Measurements from ENCODE around the gene PUS7L. TPM values are rescaled to one million over a fixed set of nuclear protein-coding genes. Genes with fewer than 3 reads are reported as not detected.

The PUS7L gene, protein sequence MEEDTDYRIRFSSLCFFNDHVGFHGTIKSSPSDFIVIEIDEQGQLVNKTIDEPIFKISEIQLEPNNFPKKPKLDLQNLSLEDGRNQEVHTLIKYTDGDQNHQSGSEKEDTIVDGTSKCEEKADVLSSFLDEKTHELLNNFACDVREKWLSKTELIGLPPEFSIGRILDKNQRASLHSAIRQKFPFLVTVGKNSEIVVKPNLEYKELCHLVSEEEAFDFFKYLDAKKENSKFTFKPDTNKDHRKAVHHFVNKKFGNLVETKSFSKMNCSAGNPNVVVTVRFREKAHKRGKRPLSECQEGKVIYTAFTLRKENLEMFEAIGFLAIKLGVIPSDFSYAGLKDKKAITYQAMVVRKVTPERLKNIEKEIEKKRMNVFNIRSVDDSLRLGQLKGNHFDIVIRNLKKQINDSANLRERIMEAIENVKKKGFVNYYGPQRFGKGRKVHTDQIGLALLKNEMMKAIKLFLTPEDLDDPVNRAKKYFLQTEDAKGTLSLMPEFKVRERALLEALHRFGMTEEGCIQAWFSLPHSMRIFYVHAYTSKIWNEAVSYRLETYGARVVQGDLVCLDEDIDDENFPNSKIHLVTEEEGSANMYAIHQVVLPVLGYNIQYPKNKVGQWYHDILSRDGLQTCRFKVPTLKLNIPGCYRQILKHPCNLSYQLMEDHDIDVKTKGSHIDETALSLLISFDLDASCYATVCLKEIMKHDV
- 11.3 and 17.7 TPM in 2 replicates for total RNA-seq (ENCODE audit: low replicate concordance)

DNA sequence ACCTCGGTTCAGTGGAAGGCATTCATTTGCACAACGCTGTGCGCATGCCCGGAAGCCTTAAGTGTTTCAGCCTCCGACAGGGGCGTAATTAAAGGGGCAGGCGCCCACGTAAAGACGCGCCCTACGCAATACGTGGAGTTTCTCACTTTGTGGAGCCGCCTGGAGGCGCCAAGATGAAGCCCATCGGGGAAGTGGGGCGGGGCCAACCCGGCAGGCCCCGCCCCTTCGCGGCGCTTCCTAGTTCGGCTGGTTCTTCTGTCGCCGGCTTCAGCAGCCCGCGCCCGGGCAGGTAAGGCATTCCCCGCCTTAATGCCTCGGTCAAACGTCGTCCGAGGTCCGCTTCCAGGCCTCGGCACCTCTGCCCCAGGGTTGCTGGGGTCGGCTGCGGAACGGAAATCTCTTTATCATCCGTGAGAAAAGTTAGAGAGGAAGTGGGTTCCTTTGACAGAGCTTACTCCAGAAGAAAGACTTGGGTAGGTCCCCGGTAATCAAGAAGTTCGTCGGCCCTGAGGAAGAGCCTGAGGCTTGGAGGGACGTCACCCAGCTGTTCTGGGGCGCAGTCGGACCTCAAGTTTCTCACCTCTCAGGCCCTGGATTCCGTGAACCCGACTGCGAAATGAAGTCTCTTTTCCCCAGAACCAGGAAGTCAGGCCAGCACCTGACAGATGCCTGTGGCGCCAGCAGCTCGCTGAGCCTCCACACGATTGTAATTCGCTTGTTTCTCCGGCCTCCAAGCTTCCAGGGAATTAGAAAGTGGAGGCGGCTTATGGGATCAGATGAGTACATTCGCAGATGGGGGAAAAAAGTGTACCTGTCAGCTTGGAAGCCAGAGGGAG, at the start of gene PUS7L, which contains the start of gene IRAK4:
Gene PUS7L (minus strand): TSS at position 63 of the 836 bp plus-strand sequence. CDS start 3,545 bp downstream, outside the sequence.
Gene IRAK4 (plus strand): TSS at position 224 of the 836 bp plus-strand sequence. CDS start 9,161 bp downstream, outside the sequence.

DNA sequence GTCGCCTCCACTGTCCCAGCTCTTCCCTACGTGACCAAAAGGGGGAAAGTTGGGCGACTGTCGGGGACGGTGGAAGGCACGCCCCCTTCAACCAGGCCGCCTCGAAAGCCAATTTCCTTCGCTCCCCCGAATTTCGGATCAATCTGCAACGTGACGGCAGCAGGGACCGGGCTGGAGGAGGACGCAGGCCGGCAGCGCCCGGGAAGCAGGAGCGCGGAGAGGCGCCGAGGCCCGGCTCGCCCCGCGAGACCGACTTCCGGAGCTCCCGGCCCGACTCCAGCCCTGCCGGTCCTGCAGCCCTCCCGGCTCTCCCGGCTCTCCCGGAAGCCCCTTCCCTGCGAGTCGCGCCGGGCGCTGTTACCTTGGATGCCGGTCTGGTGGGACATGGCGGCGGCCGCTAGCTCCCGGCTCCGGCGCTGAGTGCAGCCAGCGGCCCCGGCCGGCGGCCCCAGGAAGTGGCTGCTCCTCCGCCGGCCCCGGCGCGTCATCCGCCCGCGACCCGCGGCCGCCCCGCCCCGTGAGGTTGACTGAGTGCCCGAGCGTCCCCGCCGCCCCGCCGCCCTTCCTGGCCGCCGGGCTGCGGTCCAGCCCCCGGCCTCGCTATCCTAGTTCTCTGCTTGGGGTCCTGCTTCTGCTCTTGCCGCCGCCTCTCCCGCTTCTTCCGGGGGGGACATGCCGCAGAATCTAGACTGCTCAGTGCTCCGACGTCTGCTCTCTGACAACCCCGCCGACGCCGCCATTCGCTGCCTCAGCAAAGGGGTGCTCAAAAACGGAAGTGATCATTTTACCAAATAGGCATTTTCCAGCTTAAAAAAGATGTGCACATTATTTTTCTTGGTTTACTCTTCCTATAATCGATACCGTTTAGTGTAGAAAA, 47.5 kb upstream of the PUS7L start, which contains the start of gene TWF1:
Gene TWF1 (minus strand): TSS at position 458 of the 877 bp plus-strand sequence. CDS start 72 bp downstream, at position 386.

Other genes starting within 250 kb of the PUS7L start
- gene ADAMTS20, start 206.6 kb downstream of the PUS7L start, total RNA-seq (ENCODE audit: low replicate concordance) = not detected in 2 replicates
- 9.0 and 12.0 TPM in 2 replicates for gene IRAK4, start 161 bp upstream of the PUS7L start, total RNA-seq (ENCODE audit: low replicate concordance)
- gene TWF1, start 47.5 kb upstream of the PUS7L start, total RNA-seq (ENCODE audit: low replicate concordance) = 34.0 and 111 TPM in 2 replicates
- 2.7 and 6.7 TPM in 2 replicates for gene TMEM117, start 77.3 kb upstream of the PUS7L start, total RNA-seq (ENCODE audit: low replicate concordance)